GM18907 (cell line): ENCODE results near the gene USP17L21.
"Not testable (repeated sequence)": the region's sequence is repeated elsewhere in the genome, so short reads cannot be mapped to it uniquely, and the experiment has no call there.

ENCODE experiments used
- ATAC-seq: cut with Tn5 transposase; IDR thresholded peaks from one replicate; pipeline ENCODE4 v1.9.1; 2021; ENCODE audit warnings: mild to moderate bottlenecking, moderate library complexity; ENCODE audit not compliant: unreplicated experiment

Gene USP17L21

GRCh38 chr4:9262572-9262971, at the start of gene USP17L21:
TSS of gene USP17L21 (plus strand) at chr4:9262872. CDS start at chr4:9262872, 0 bp downstream.
- not testable (repeated sequence) for ATAC-seq

DNA sequence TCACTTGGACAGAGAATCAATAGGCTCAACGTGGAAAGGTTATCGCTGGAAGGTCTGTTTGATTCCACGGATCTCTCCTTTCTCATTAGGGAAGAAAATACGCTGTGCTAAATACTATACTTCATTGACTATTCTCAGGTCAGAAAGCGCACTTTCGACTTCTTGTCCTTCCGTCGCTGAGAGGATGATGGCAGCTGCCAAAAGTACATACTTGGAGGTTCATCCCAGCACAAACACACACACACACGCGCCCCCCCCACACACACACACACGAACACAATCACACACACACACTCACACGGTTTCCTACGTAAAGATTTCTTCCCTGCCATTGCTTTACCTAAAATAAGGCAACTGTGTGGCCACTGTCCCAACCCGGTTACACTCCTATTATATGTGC, 48.0 kb upstream of the USP17L21 start:
- ATAC-seq = not testable (repeated sequence)

- ATAC-seq = not testable (repeated sequence)
Measured at GRCh38 chr4:9215105-9215504, 47.6 kb upstream of the USP17L21 start, which contains the start of gene USP17L11. TSS of gene USP17L11 (plus strand) at chr4:9215405. CDS start at chr4:9215405, 0 bp downstream.

- ATAC-seq = not testable (repeated sequence)
Measured at GRCh38 chr4:9219852-9220251, 42.8 kb upstream of the USP17L21 start, which contains the start of gene USP17L12. TSS of gene USP17L12 (plus strand) at chr4:9220152. CDS start at chr4:9220152, 0 bp downstream.

DNA sequence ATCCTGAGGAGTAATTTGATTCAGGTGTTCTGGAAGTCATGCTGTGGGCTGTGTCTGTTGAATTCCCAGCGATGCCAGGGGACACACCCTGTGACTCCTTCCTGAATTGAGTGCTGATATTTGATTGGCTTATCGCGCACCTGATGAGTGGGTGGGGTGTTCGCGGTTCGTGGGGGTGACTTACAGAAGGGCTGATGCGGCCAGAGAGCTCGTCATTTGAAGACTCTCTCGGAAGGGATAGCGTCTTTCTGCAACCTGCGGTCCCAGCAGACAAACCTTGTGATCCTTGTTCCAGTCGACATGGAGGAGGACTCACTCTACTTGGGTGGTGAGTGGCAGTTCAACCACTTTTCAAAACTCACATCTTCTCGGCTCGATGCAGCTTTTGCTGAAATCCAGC, 38.1 kb upstream of the USP17L21 start, which contains the start of gene USP17L13:
Gene USP17L13 (plus strand): TSS at position 301 of the 400 bp plus-strand sequence. CDS start 0 bp downstream, at position 301.
- not testable (repeated sequence) for ATAC-seq

DNA sequence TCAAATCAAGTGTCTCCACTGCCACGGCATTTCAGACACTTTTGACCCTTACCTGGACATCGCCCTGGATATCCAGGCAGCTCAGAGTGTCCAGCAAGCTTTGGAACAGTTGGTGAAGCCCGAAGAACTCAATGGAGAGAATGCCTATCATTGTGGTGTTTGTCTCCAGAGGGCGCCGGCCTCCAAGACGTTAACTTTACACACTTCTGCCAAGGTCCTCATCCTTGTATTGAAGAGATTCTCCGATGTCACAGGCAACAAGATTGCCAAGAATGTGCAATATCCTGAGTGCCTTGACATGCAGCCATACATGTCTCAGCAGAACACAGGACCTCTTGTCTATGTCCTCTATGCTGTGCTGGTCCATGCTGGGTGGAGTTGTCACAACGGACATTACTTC, 32.4 kb upstream of the USP17L21 start:
- ATAC-seq = not testable (repeated sequence)

- not testable (repeated sequence) for ATAC-seq
Measured at GRCh38 chr4:9234085-9234484, 28.6 kb upstream of the USP17L21 start, which contains the start of gene USP17L15. TSS of gene USP17L15 (plus strand) at chr4:9234385. CDS start at chr4:9234385, 0 bp downstream.

DNA sequence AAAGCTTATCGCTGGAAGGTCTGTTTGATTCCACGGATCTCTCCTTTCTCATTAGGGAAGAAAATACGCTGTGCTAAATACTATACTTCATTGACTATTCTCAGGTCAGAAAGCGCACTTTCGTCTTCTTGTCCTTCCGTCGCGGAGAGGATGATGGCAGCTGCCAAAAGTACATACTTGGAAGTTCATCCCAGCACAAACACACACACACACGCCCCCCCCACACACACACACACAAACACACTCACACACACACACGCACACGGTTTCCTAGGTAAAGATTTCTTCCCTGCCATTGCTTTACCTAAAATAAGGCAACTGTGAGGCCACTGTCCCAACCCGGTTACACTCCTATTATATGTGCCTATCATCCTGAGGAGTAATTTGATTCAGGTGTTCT, 24.2 kb upstream of the USP17L21 start:
- ATAC-seq = not testable (repeated sequence)

DNA sequence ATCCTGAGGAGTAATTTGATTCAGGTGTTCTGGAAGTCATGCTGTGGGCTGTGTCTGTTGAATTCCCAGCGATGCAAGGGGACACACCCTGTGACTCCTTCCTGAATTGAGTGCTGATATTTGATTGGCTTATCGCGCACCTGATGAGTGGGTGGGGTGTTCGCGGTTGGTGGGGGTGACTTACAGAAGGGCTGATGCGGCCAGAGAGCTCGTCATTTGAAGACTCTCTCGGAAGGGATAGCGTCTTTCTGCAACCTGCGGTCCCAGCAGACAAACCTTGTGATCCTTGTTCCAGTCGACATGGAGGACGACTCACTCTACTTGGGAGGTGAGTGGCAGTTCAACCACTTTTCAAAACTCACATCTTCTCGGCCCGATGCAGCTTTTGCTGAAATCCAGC, 19.1 kb upstream of the USP17L21 start, which contains the start of gene USP17L17:
Gene USP17L17 (plus strand): TSS at position 301 of the 400 bp plus-strand sequence. CDS start 0 bp downstream, at position 301.
- ATAC-seq = not testable (repeated sequence)

DNA sequence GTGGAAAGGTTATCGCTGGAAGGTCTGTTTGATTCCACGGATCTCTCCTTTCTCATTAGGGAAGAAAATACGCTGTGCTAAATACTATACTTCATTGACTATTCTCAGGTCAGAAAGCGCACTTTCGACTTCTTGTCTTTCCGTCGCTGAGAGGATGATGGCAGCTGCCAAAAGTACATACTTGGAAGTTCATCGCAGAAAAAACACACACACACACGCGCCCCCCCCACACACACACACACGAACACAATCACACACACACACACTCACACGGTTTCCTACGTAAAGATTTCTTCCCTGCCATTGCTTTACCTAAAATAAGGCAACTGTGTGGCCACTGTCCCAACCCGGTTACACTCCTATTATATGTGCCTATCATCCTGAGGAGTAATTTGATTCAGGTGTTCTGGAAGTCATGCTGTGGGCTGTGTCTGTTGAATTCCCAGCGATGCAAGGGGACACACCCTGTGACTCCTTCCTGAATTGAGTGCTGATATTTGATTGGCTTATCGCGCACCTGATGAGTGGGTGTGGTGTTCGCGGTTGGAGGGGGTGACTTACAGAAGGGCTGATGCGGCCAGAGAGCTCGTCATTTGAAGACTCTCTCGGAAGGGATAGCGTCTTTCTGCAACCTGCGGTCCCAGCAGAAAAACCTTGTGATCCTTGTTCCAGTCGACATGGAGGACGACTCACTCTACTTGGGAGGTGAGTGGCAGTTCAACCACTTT, 14.6 kb upstream of the USP17L21 start, which contains the start of gene USP17L18:
Gene USP17L18 (plus strand): TSS at position 678 of the 728 bp plus-strand sequence. CDS start 0 bp downstream, at position 678.
- not testable (repeated sequence) for ATAC-seq

- ATAC-seq = not testable (repeated sequence)
Measured at GRCh38 chr4:9253078-9253477, 9.6 kb upstream of the USP17L21 start, which contains the start of gene USP17L19. TSS of gene USP17L19 (plus strand) at chr4:9253378. CDS start at chr4:9253378, 0 bp downstream.

- ATAC-seq = not testable (repeated sequence)
Measured at GRCh38 chr4:9257824-9258223, 4.8 kb upstream of the USP17L21 start, which contains the start of gene USP17L20. TSS of gene USP17L20 (plus strand) at chr4:9258124. CDS start at chr4:9258124, 0 bp downstream.

- ATAC-seq = not testable (repeated sequence)
Measured at GRCh38 chr4:9267319-9267718, 4.6 kb downstream of the USP17L21 start, which contains the start of gene USP17L22. TSS of gene USP17L22 (plus strand) at chr4:9267619. CDS start at chr4:9267619, 0 bp downstream.

DNA sequence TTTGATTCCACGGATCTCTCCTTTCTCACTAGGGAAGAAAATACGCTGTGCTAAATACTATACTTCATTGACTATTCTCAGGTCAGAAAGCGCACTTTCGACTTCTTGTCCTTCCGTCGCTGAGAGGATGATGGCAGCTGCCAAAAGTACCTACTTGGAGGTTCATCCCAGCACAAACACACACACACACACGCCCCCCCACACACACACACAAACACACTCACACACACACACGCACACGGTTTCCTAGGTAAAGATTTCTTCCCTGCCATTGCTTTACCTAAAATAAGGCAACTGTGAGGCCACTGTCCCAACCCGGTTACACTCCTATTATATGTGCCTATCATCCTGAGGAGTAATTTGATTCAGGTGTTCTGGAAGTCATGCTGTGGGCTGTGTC, 9.0 kb downstream of the USP17L21 start:
- not testable (repeated sequence) for ATAC-seq
